IMR-90 (cell line): ENCODE data around the gene DHCR7. TPM values are rescaled to one million over a fixed set of nuclear protein-coding genes. Genes with fewer than 3 reads are reported as not detected.

ENCODE experiments used
- ATAC-seq: fragments of 200-7000 bp; cut with Tn5 transposase; 2 replicates; pipeline ENCODE4 v1.9.1; 2020; ENCODE audit warnings: low read depth, mild to moderate bottlenecking, moderate library complexity
- BruUV-seq: library from RNA; stranded (reverse); fragments of 400-500 nt; replicated peaks from 2 replicates; lab custom pipeline; 2021; lab: Mats Ljungman, UMichigan
- CTCF ChIA-PET: fragments of 300-600 bp; formaldehyde crosslinking; extraction: SDS; loops from one replicate; lab custom pipeline; 2021; ENCODE audit warnings: antibody characterized with exemption; lab: Yijun Ruan, JAX
- POLR2A ChIA-PET: fragments of 300-600 bp; sonication (Branson Sonifier 250); formaldehyde crosslinking; loops from one replicate; lab custom pipeline; 2022; ENCODE audit warnings: antibody characterized with exemption; ENCODE audit not compliant: unreplicated experiment; lab: Charles Lee
- DNase-seq: peaks from one replicate; pipeline ENCODE4 v3.0.0; 2013
- H2AFZ ChIP-seq: replicated peaks from 2 replicates; pipeline ENCODE3; 2013; ENCODE audit warnings: low read length, mild to moderate bottlenecking; ENCODE audit not compliant: poor library complexity
- H2AK5ac ChIP-seq: 2 replicates; pipeline ENCODE4 v1.6.1; 2013; ENCODE audit warnings: low read depth, low read length, inconsistent platforms
- H2AK9ac ChIP-seq: replicated peaks from 2 replicates; pipeline ENCODE3; 2013; ENCODE audit warnings: mild to moderate bottlenecking, low read depth, low read length, moderate library complexity; ENCODE audit not compliant: poor library complexity
- H2BK120ac ChIP-seq: 2 replicates; pipeline ENCODE4 v1.6.1; 2013; ENCODE audit warnings: low read depth, low read length, inconsistent platforms
- H2BK15ac ChIP-seq: 3 replicates; pipeline ENCODE4 v1.6.1; 2013; ENCODE audit warnings: low read depth, low read length, inconsistent platforms
- H2BK20ac ChIP-seq: 2 replicates; pipeline ENCODE4 v1.6.1; 2013; ENCODE audit warnings: low read depth, mild to moderate bottlenecking, inconsistent platforms, low read length, moderate library complexity
- H2BK5ac ChIP-seq: 2 replicates; pipeline ENCODE4 v1.6.1; 2013; ENCODE audit warnings: mild to moderate bottlenecking, low read depth, low read length, inconsistent platforms; ENCODE audit not compliant: poor library complexity, severe bottlenecking
- H3K14ac ChIP-seq: replicated peaks from 2 replicates; pipeline ENCODE4 v1.6.1; 2013; ENCODE audit warnings: low read depth, low read length, inconsistent platforms
- H3K18ac ChIP-seq: 2 replicates; pipeline ENCODE4 v1.6.1; 2013; ENCODE audit warnings: low read depth, low read length, control low read depth
- H3K23ac ChIP-seq: 2 replicates; pipeline ENCODE4 v1.6.1; 2013; ENCODE audit warnings: low read depth, low read length, inconsistent platforms
- H3K27ac ChIP-seq: 2 replicates; pipeline ENCODE4 v1.5.1; 2013; ENCODE audit warnings: mild to moderate bottlenecking, control low read depth, low read length; ENCODE audit not compliant: insufficient read depth
- H3K27me3 ChIP-seq: 2 replicates; pipeline ENCODE4 v1.6.1; 2013; ENCODE audit warnings: low read length; ENCODE audit not compliant: control insufficient read depth, insufficient read depth
- H3K36me3 ChIP-seq: 2 replicates; pipeline ENCODE4 v1.6.1; 2013; ENCODE audit warnings: low read length, mixed read lengths; ENCODE audit not compliant: control insufficient read depth, insufficient read depth
- H3K4ac ChIP-seq: 2 replicates; pipeline ENCODE4 v1.6.1; 2013; ENCODE audit warnings: low read depth, low read length, inconsistent platforms
- H3K4me1 ChIP-seq: 2 replicates; pipeline ENCODE4 v1.6.1; 2013; ENCODE audit warnings: low read length, mixed read lengths; ENCODE audit not compliant: control insufficient read depth, insufficient read depth
- H3K4me2 ChIP-seq: 2 replicates; pipeline ENCODE4 v1.6.1; 2013; ENCODE audit warnings: low read depth, mild to moderate bottlenecking, control low read depth, low read length, moderate library complexity
- H3K4me3 ChIP-seq: 2 replicates; pipeline ENCODE4 v1.5.1; 2013; ENCODE audit warnings: low read depth, mild to moderate bottlenecking, control low read depth, low read length, moderate library complexity; ENCODE audit not compliant: insufficient read depth
- H3K56ac ChIP-seq: 2 replicates; pipeline ENCODE4 v1.6.1; 2013; ENCODE audit warnings: low read length, inconsistent platforms; ENCODE audit not compliant: insufficient read depth; ENCODE audit errors: extremely low read depth
- H3K79me1 ChIP-seq, 2 experiments: 2 replicates each; pipeline ENCODE4 v1.6.1; 2013; ENCODE audit warnings: low read length in 2 of 2, inconsistent platforms in 1 of 2, low read depth in 1 of 2
- H3K9ac ChIP-seq: 2 replicates; pipeline ENCODE4 v1.6.1; 2013; ENCODE audit warnings: low read depth, low read length, control low read depth
- H3K9me1 ChIP-seq: 2 replicates; pipeline ENCODE4 v1.6.1; 2013; ENCODE audit warnings: low read length, inconsistent platforms; ENCODE audit not compliant: insufficient read depth
- H3K9me3 ChIP-seq: 2 replicates; pipeline ENCODE4 v1.6.1; 2013; ENCODE audit warnings: low read length; ENCODE audit not compliant: control insufficient read depth, insufficient read depth
- H4K20me1 ChIP-seq: 2 replicates; pipeline ENCODE4 v1.6.1; 2013; ENCODE audit warnings: low read length, inconsistent platforms; ENCODE audit not compliant: insufficient read depth
- H4K5ac ChIP-seq: 2 replicates; pipeline ENCODE4 v1.6.1; 2013; ENCODE audit warnings: mild to moderate bottlenecking, low read depth, low read length, control low read depth
- H4K8ac ChIP-seq, 2 experiments: 2 replicates each; pipeline ENCODE4 v1.6.1; 2013; ENCODE audit warnings: low read depth in 2 of 2, low read length in 2 of 2, control low read depth in 1 of 2, inconsistent platforms in 1 of 2
- H4K91ac ChIP-seq: 2 replicates; pipeline ENCODE4 v1.6.1; 2013; ENCODE audit warnings: low read depth, low read length, inconsistent platforms; ENCODE audit not compliant: insufficient read depth
- BHLHE40 ChIP-seq: fragments of 150-350 bp; IDR thresholded peaks from 2 replicates; pipeline ENCODE4 v1.6.1; 2016; ENCODE audit warnings: mild to moderate bottlenecking, low read depth, low read length
- CEBPB ChIP-seq: IDR thresholded peaks from 2 replicates; pipeline ENCODE4 v1.6.1; 2012; ENCODE audit warnings: low read depth, low read length, improper control_type of control experiment
- CHD1 ChIP-seq: IDR thresholded peaks from 2 replicates; pipeline ENCODE4 v1.6.1; 2012; ENCODE audit warnings: low read depth, low read length, improper control_type of control experiment
- FOS ChIP-seq: fragments of 150-350 bp; IDR thresholded peaks from 2 replicates; pipeline ENCODE4 v1.6.1; 2016; ENCODE audit warnings: low read depth, low read length
- MXI1 ChIP-seq: IDR thresholded peaks from 2 replicates; pipeline ENCODE4 v1.6.1; 2012; ENCODE audit warnings: low read depth, mild to moderate bottlenecking, low read length, moderate library complexity, borderline replicate concordance
- POLR2A ChIP-seq: IDR thresholded peaks from 2 replicates; pipeline ENCODE4 v1.6.1; 2012; ENCODE audit warnings: mild to moderate bottlenecking, low read depth, low read length
- RCOR1 ChIP-seq: IDR thresholded peaks from 2 replicates; pipeline ENCODE4 v1.6.1; 2012; ENCODE audit warnings: mild to moderate bottlenecking, low read length, improper control_type of control experiment; ENCODE audit not compliant: insufficient replicate concordance
- RFX5 ChIP-seq: IDR thresholded peaks from 2 replicates; pipeline ENCODE4 v1.8.0; 2012; ENCODE audit warnings: low read depth, mild to moderate bottlenecking, low read length, moderate library complexity
- SMC3 ChIP-seq: fragments of 150-350 bp; IDR thresholded peaks from 2 replicates; pipeline ENCODE4 v1.6.1; 2016; ENCODE audit warnings: low read depth, mild to moderate bottlenecking, antibody characterized with exemption, low read length, moderate library complexity
- WGBS, 2 experiments: methylation state at CpG; one replicate each; pipeline versions ENCODE4 v1.1.5 to v1.1.7; 2013; ENCODE audit warnings: missing lambda C conversion rate in 2 of 2; ENCODE audit not compliant: insufficient read length in 1 of 2; ENCODE audit errors: extremely low coverage in 2 of 2; 5-methylcytosine and 5-hydroxymethylcytosine counted together
- dilution Hi-C: fragments of 300-500 bp; cut with HindIII; formaldehyde crosslinking; loops from one replicate; pipeline ENCODE4 v1.14.3; 2018; ENCODE audit warnings: low sequenced_read_pairs; ENCODE audit not compliant: unreplicated experiment
- in situ Hi-C: fragments of 300-500 bp; cut with MboI; formaldehyde crosslinking; loops from 3 replicates; pipeline ENCODE4 v1.14.3; 2019; ENCODE audit warnings: low sequenced_read_pairs, inconsistent platforms, mixed read lengths
- intact Hi-C: fragments of 100-400 bp; cut with micrococcal nuclease; formaldehyde crosslinking; loops from 2 replicates; pipeline ENCODE4 v1.10.0; 2022
- polyA plus RNA-seq, 3 experiments: library from polyadenylated mRNA; depleted of rRNA; stranded (reverse); fragments of >200 nt; gene quantifications; 2 replicates each; pipeline ENCODE4 v1.2.3, GENCODE V29; 2012; ENCODE audit warnings: low replicate concordance in 1 of 3
- total RNA-seq: library from RNA; depleted of rRNA; stranded (reverse); fragments of >200 nt; gene quantifications from 2 replicates; pipeline ENCODE4 v1.2.3, GENCODE V29; 2012
- TF ChIP-seq, protein P1 (sequence below): fragments of 150-350 bp; IDR thresholded peaks from 2 replicates; pipeline ENCODE4 v1.6.1; 2016; ENCODE audit warnings: low read depth, mild to moderate bottlenecking, low read length, moderate library complexity, borderline replicate concordance
- TF ChIP-seq, protein P2 (sequence below): fragments of 150-350 bp; IDR thresholded peaks from 2 replicates; pipeline ENCODE4 v1.6.1; 2017; ENCODE audit warnings: mild to moderate bottlenecking, antibody characterized with exemption, low read length, low read depth
- TF ChIP-seq, protein P3 (sequence below): conservative IDR thresholded peaks from 2 replicates; pipeline ENCODE4 v1.5.1; 2012; ENCODE audit warnings: mild to moderate bottlenecking, low read depth, low read length, improper control_type of control experiment

DHCR7 gene
- total and polyA plus RNA-seq, 2 of the 4 experiments (the other 2 are of a cell fraction) = 22.0 to 43.3 TPM

DNA sequence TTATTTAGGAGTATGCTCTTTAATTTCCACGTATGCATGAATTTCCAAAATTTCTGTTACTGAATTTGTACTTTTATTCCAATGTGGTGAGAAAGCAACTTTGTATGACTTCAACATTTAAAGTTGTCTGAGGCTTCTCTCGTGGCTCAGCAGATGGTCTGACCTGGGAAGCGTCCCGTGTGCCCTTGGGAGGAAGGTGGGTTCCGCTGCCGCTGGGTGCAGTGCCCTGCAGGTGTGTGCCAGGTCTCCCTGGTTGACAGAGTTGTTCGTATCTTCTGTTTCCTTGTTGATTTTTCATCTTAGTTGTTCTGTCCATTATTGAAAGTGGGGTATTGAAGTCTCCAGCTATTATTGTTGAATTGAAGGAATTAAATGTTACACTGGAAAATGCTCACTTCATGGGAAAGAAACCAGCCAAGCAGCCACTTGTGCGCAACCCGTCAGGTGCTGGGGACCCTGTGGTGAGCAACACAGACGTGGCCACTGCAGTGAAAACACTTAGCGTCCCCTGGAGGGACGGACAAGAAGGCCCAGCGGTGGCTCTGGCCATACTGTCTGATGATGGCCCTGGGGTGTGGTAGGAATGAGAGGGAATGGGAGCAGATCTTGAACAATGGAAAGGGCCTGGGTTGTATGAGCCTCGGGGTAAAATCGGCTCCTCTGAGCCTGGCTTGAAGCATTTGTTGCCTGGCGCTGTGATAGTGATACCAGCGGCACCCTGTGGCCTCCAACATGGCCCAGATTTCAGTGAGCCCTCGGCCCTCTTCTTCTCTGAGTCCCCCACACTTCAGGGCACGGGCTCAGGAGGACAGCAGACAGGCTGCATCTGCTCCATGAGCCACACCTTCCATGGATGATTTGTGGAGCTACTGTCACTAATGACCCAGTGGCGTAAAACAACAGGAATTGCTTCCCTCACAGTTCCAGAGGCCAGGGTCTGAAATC is 47.4 kb upstream of the DHCR7 start:
- WGBS, 2 experiments = 95% methylated on average over 8 of the region's 20 CpGs; no CpG with 5 or more reads in 1 of the 2 experiments
- intact Hi-C loops = no loop called here

More for the DNA sequence above, 47.4 kb upstream of the DHCR7 start:
- Histone ChIP-seq H4K8ac (no peak overlapping the region), H2BK5ac (no peak overlapping the region), H4K91ac (no peak overlapping the region), H3K4me3 (no peak overlapping the region), H3K4ac (no peak overlapping the region), H2AK5ac (no peak overlapping the region), H2BK20ac (no peak overlapping the region), H3K23ac (no peak overlapping the region), H4K5ac (no peak overlapping the region), H2BK15ac (no peak overlapping the region), H3K27me3 (no peaks in the 10 kb centered on the region), H2BK120ac (no peak overlapping the region), H3K79me1 (peaks cover 0 to 5% of the 10 kb centered on the region in 2 experiments; a peak in 1 of 4 replicates), H2AFZ (no peak overlapping the region), H3K9me1 (peaks cover 11% of the 10 kb centered on the region; the same call in 1 of the 2 replicates), H4K20me1 (no peaks in the 10 kb centered on the region), H3K4me2 (no peak overlapping the region), H3K56ac (no peak overlapping the region), H3K4me1 (no peaks in the 10 kb centered on the region), H3K27ac (no peak overlapping the region), H3K18ac (no peak overlapping the region), H3K14ac (no peak overlapping the region), H3K9me3 (no peaks in the 10 kb centered on the region), H3K36me3 (peaks cover 64% of the 10 kb centered on the region), H2AK9ac (no peak overlapping the region), H3K9ac (no peak overlapping the region)
- BruUV-seq = no TSS peak
- dilution Hi-C loops = no loop called here
- ATAC-seq (no peak), DNase-seq (no peak)
- ChIA-PET POLR2A (no interaction called here), CTCF (no interaction called here)
- TF ChIP-seq MXI1 (no peak), CEBPB (no peak), SMC3 (no peak), RFX5 (no peak), BHLHE40 (no peak), POLR2A (no peak), RCOR1 (no peak), CHD1 (no peak), FOS (no peak)
- TF ChIP-seq, protein P1, sequence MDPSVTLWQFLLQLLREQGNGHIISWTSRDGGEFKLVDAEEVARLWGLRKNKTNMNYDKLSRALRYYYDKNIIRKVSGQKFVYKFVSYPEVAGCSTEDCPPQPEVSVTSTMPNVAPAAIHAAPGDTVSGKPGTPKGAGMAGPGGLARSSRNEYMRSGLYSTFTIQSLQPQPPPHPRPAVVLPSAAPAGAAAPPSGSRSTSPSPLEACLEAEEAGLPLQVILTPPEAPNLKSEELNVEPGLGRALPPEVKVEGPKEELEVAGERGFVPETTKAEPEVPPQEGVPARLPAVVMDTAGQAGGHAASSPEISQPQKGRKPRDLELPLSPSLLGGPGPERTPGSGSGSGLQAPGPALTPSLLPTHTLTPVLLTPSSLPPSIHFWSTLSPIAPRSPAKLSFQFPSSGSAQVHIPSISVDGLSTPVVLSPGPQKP = no peak
- TF ChIP-seq, protein P2, sequence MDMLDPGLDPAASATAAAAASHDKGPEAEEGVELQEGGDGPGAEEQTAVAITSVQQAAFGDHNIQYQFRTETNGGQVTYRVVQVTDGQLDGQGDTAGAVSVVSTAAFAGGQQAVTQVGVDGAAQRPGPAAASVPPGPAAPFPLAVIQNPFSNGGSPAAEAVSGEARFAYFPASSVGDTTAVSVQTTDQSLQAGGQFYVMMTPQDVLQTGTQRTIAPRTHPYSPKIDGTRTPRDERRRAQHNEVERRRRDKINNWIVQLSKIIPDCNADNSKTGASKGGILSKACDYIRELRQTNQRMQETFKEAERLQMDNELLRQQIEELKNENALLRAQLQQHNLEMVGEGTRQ = no peak
- TF ChIP-seq, protein P3, sequence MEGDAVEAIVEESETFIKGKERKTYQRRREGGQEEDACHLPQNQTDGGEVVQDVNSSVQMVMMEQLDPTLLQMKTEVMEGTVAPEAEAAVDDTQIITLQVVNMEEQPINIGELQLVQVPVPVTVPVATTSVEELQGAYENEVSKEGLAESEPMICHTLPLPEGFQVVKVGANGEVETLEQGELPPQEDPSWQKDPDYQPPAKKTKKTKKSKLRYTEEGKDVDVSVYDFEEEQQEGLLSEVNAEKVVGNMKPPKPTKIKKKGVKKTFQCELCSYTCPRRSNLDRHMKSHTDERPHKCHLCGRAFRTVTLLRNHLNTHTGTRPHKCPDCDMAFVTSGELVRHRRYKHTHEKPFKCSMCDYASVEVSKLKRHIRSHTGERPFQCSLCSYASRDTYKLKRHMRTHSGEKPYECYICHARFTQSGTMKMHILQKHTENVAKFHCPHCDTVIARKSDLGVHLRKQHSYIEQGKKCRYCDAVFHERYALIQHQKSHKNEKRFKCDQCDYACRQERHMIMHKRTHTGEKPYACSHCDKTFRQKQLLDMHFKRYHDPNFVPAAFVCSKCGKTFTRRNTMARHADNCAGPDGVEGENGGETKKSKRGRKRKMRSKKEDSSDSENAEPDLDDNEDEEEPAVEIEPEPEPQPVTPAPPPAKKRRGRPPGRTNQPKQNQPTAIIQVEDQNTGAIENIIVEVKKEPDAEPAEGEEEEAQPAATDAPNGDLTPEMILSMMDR = no peak
- in situ Hi-C loops = no loop called here
